NB4 (cell line): ENCODE data around the gene ZNF207.

ENCODE experiments used
- DNase-seq: peaks from one replicate; pipeline ENCODE4 v3.0.0; 2010; ENCODE audit warnings: low read depth
- H3K4me3 ChIP-seq: one replicate; pipeline ENCODE4 v1.5.1; 2011; ENCODE audit warnings: mild to moderate bottlenecking, low read depth, low read length, moderate library complexity
- CTCF ChIP-seq: IDR thresholded peaks from one replicate; pipeline ENCODE4 v1.5.1; 2012; ENCODE audit warnings: low read depth, low read length
- MAX ChIP-seq: IDR thresholded peaks from 2 replicates; pipeline ENCODE4 v1.6.1; 2011; ENCODE audit warnings: low read depth, low read length
- MYC ChIP-seq: IDR thresholded peaks from 2 replicates; pipeline ENCODE4 v1.6.1; 2011; ENCODE audit warnings: low read depth, low read length
- POLR2A ChIP-seq: IDR thresholded peaks from 2 replicates; pipeline ENCODE4 v1.6.1; 2011; ENCODE audit warnings: mild to moderate bottlenecking; ENCODE audit not compliant: insufficient read length; ENCODE audit errors: extremely low read depth

Gene ZNF207

DNA sequence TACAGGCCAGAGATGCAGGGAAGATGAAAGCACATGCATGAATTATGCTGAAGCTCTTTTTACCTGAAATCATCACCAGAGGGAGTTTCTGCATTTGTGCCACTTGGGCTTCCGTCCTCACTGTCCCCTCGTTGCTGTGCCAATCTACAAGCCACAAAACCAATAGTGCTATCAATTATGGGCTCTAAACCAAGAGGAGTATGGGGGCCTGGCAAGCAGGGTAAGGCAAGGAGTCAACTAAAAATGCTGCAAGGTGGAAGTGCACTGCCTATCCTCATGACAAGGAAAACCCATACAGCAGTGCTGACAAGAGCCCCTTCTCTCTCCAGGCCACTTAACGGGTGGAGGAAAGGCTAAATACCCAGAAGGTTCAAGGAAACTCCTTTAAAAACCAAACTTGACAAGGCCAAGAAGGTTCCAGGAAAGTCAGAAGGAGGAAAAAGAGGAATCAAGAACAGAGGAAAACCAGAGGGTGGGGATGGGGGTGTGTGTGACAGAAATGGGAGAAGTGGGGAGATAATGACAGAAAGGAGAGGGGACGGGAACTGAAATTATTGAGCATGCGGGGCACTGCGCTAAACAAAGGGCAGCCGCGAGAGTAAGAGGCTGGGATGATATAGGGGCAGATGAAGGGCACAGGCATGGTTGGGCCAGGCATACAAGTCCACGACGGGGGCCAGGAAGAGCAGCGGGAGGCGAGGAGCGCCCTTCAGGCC is 8.7 kb upstream of the ZNF207 start:
- TF ChIP-seq CTCF: peak; percentile 6
- TF ChIP-seq MYC: peak; percentile 58; the same call in 1 of the 2 replicates
- peak; percentile 39; the same call in 1 of the 2 replicates for TF ChIP-seq MAX
- no peak for TF ChIP-seq POLR2A
- peak; percentile 63 for DNase-seq
- peak overlapping the region; percentile 77 for H3K4me3 ChIP-seq

DNA sequence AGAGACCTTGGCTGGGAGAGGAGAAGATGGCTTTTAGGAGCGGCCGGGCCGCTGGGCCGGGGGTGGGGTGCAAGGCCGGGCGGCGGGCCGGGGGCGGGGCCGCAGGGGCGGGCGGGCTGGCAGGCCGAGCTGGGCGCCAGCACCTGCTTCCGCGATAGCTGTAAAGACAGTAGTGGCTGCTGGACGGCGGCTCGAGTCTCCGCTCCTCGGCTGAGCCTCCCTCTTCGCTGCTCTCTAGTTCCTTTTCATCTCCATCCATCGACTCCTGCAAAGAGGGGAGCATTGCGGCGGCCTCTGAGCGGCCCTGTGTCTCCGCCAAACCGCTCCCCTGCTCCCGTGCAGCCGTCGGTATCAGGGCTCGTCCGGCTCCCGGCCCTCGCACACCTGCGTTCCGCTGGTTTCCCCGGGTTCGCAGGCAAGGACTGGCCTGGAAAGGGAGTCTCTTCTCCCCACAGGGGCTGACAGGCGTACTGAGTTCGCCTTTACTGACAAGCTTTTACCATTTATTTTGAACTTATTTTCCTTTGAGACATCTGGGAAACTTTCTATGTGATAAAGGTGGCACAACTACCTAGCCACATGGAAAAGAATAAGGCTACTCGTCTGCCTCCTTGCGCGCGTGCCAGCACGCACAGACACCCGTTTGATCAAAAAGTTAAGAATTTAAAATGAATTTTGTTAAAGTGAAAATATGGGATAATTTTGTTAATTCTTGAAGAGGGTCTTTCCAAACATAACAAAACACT is 7.9 kb upstream of the ZNF207 start, which contains the start of gene C17orf75:
Gene C17orf75 (minus strand): TSS at position 317 of the 746 bp plus-strand sequence. CDS start 34 bp downstream, at position 283.
- DNase-seq: peak; percentile 92
- H3K4me3 ChIP-seq: peak within 1 kb of the TSS; percentile 77
- TF ChIP-seq CTCF (no peak), POLR2A (peak; percentile 71), MYC (peak; percentile 88), MAX (peak; percentile 77)

GRCh38 chr17:32342603-32343325 is 7.2 kb upstream of the ZNF207 start:
- H3K4me3 ChIP-seq: peak overlapping the region; percentile 77
- no peak for DNase-seq
- TF ChIP-seq MYC (no peak), POLR2A (no peak), CTCF (no peak), MAX (no peak)

GRCh38 chr17:32345951-32346600 is 3.9 kb upstream of the ZNF207 start:
- no peak overlapping the region for H3K4me3 ChIP-seq
- TF ChIP-seq MYC (no peak), CTCF (no peak), POLR2A (no peak), MAX (no peak)
- no peak for DNase-seq

DNA sequence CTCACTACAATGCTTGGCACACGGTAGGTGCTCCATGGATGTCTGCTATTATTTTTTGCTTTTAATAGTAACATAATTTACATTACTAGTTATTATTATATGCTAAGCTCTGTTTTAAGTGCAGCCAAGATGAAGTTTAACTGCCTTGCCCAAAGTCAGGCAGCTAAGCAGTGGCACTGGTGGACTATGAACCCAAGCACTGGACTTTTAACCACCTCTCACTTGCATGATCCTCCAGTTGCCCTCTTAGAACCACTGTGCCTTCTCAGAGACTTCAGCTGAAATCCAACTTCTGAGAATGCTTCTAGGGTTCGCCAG is 1.5 kb upstream of the ZNF207 start:
- H3K4me3 ChIP-seq: no peak overlapping the region
- TF ChIP-seq POLR2A (no peak), MAX (no peak), CTCF (no peak), MYC (no peak)
- no peak for DNase-seq
